Activated CD4-positive, alpha-beta T cell treated with anti-CD3 and anti-CD28 coated beads for 24 hours (primary cell): Measurements from ENCODE around the gene EPO.
A peak's percentile ranks its signal among the peaks of the same experiment; 100 is the strongest.
"Not testable (repeated sequence)": the region's sequence is repeated elsewhere in the genome, so short reads cannot be mapped to it uniquely, and the experiment has no call there.

Experiments used
- DNase-seq, 2 donors: peaks; one replicate each; pipeline ENCODE4 v3.0.0-alpha.2; 2020; ENCODE audit warnings: low read depth in 2 of 2

The EPO gene

GRCh38 chr7:100705320-100705752, 14.9 kb upstream of the EPO start:
- peak; percentile 73 to 80 for DNase-seq

- DNase-seq = peak; percentile 98 to 99
Observed at GRCh38 chr7:100705753-100706671, 14.3 kb upstream of the EPO start, which contains the start of gene POP7. TSS of gene POP7 (plus strand) at chr7:100706121. CDS start at chr7:100706831, 710 bp downstream.

- DNase-seq = no peak
Observed at GRCh38 chr7:100706672-100707311, 13.5 kb upstream of the EPO start.

DNA sequence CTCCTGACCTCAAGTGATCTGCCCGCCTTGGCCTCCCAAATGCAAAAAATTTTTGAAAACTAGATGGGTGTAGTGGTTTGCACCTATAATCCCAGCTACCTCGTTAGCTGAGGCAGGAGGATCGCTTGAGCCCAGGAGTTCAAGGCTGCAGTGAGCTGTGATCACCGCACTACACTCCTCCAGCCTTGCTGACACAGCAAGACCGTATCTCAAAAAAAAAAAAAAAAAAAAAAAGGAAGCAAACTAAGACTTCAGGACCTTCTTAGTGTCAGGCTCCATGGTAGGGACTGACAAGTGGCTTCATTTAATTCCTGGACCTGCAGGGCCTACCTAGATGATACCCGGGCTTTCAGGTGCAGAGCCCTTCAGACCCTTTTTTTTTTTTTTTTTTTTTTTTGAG, 11.9 kb upstream of the EPO start:
- DNase-seq = no peak

- DNase-seq = no peak
Observed at GRCh38 chr7:100710452-100710851, 9.8 kb upstream of the EPO start.

- DNase-seq = no peak
Observed at GRCh38 chr7:100711369-100711768, 8.9 kb upstream of the EPO start.

- DNase-seq = no peak
Observed at GRCh38 chr7:100714725-100715124, 5.5 kb upstream of the EPO start.

GRCh38 chr7:100717073-100717472, 3.2 kb upstream of the EPO start:
- not testable (repeated sequence) for DNase-seq

DNA sequence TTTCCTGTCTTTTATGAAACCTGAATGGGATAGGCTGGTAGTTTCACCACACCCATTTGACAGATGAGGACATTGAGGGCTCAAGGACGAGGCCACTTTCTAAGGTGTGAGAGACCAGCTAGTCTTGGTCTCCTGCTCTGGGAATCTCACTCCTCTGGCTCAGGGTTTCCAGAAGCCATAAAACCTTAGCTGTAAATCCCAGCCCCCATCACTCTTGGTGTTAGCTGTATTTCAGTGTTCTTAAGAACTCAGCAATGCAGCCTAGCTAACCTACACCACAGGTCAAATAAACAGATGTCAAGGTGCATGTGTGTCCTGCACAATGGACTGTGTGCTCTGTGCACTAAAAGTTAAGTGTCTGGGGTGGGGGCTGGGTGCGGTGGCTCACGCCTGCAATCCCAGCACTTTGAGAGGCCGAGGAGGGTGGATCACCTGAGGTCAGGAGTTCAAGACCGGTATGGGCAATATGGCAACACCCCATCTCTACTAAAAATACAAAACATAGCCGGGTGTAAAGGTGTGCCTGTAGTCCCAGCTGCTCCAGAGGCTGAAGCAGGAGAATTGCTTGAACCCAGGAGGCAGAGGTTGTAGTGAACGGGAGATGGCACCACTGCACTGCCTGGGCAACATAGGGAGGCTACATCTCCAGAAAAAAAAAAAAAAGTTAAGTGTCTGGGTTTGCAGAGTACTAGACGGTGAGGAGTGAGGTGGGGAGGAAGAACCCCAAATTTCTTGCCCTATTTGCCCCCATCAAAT, 567 bp upstream of the EPO start:
- DNase-seq = no peak

- no peak for DNase-seq
Observed at GRCh38 chr7:100720671-100721504, 620 bp downstream of the EPO start.

DNA sequence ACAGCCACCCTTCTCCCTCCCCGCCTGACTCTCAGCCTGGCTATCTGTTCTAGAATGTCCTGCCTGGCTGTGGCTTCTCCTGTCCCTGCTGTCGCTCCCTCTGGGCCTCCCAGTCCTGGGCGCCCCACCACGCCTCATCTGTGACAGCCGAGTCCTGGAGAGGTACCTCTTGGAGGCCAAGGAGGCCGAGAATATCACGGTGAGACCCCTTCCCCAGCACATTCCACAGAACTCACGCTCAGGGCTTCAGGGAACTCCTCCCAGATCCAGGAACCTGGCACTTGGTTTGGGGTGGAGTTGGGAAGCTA, 1.2 kb downstream of the EPO start:
- no peak for DNase-seq

DNA sequence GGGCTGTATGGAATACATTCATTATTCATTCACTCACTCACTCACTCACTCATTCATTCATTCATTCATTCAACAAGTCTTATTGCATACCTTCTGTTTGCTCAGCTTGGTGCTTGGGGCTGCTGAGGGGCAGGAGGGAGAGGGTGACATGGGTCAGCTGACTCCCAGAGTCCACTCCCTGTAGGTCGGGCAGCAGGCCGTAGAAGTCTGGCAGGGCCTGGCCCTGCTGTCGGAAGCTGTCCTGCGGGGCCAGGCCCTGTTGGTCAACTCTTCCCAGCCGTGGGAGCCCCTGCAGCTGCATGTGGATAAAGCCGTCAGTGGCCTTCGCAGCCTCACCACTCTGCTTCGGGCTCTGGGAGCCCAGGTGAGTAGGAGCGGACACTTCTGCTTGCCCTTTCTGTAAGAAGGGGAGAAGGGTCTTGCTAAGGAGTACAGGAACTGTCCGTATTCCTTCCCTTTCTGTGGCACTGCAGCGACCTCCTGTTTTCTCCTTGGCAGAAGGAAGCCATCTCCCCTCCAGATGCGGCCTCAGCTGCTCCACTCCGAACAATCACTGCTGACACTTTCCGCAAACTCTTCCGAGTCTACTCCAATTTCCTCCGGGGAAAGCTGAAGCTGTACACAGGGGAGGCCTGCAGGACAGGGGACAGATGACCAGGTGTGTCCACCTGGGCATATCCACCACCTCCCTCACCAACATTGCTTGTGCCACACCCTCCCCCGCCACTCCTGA, 2.4 kb downstream of the EPO start:
- DNase-seq = no peak

DNA sequence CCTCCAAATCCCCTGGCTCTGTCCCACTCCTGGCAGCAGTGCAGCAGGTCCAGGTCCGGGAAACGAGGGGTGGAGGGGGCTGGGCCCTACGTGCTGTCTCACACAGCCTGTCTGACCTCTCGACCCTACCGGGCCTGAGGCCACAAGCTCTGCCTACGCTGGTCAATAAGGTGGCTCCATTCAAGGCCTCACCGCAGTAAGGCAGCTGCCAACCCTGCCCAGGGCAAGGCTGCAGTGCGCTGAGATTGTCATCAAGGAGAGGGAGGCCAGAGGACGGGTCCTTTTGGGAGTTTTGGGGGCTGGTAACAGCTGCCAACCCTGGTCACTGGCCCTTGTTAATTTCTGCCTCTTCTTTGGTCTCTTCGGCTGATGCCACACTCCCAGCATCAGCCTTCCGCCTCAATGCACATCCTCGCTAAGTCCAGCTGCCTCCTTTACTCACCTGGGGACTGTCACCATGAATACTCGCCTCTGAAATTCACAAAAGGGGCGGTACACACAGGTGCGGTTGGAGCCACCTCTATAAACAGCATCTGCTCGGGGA, 3.5 kb downstream of the EPO start:
- no peak for DNase-seq

DNA sequence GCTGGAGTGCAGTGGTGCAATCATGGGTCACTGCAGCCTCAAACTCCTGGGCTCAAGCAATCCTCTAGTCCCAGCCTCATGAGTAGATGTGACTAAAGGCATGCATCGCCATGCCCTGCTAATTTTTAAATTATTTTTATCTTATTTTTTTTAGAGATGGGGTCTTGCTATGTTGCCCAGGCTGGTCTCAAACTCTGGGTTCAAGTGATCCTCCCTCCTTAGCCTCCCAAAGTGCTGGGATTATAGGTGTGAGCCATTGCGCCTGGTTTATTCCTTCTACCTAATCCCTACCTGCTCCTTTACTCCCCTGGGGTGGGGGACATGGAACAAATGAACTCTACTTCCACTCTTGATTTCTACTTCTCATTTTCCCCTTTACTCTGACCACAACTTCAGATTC, 4.1 kb downstream of the EPO start:
- DNase-seq = not testable (repeated sequence)

- no peak for DNase-seq
Observed at GRCh38 chr7:100726996-100727761, 6.9 kb downstream of the EPO start.

DNA sequence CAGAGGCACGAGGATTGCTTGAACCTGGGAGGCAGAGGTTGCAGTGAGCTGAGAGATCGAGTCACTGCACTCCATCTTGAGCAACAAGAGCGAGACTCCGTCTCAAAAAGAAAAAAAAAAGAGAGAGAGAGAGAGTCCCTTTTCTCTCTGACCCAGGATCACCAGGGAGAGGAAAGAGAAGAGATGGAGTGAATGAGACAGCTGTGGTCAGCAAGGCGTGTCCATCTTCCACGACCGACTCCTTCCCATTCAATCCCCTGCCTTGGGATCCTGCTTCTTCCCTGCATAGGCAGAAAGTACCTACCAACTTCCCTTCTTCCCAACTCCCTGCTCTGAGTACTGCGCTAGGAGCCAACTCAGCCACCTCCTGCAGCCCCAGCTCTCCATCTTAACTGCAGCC, 7.9 kb downstream of the EPO start:
- DNase-seq = no peak

- no peak for DNase-seq
Observed at GRCh38 chr7:100730136-100730800, 10.0 kb downstream of the EPO start.

DNA sequence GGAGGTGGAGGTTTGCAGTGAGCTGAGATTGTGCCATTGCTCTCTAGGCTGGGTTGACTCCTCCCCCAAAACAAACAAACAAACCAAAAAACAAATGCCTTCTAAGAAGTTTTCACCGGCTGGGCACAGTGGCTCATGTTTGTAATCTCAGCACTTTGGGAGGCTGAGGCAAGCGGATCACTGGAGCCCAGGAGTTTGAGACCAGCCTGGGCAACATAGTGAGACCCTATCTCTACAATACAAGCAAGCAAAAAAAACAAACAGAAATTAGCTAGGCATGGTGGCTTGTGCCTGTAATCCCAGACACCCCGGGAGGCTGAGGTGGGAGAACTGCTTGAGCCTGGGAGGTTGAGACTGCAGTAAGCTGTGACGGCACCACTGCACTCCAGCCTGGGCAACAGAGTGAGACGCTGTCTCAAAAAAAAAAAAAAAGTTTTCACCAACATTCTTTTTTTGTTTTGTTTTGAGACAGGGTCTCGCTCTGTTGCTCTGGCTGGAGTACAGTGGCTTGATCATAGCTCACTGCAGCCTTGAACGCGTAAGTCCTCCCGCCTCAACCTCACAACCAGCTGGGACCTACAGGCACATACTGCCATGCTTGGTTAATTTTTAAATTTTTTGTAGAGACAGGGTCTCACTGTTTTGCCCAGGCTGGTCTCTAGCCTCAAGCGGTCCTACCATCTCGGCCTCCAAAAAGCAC, 11.8 kb downstream of the EPO start:
- DNase-seq = no peak

- DNase-seq = no peak
Observed at GRCh38 chr7:100735730-100736129, 15.5 kb downstream of the EPO start.
